HepG2 (cell line): ENCODE measurements around the gene TXNDC9. TPM values are rescaled to one million over a fixed set of nuclear protein-coding genes. Genes with fewer than 3 reads are reported as not detected.

ENCODE experiments used
- ARNT2 ChIP-seq: sonication (generic); formaldehyde crosslinking; IDR thresholded peaks from 2 replicates; pipeline ENCODE4 v1.8.0; 2022; ENCODE audit warnings: mild to moderate bottlenecking, low read depth, missing genetic modification reagents, moderate library complexity
- EZH2 ChIP-seq: conservative IDR thresholded peaks from 2 replicates; pipeline ENCODE4 v1.6.1; 2012; ENCODE audit warnings: mild to moderate bottlenecking, low read depth, low read length, moderate library complexity
- SNRNP70 ChIP-seq: fragments of 200-400 bp; formaldehyde crosslinking; IDR thresholded peaks from 2 replicates; pipeline ENCODE4 v1.6.1; 2017; ENCODE audit warnings: mild to moderate bottlenecking, low read depth, low read length, moderate library complexity
- ZFP62 ChIP-seq: sonication (generic); formaldehyde crosslinking; IDR thresholded peaks from 2 replicates; pipeline ENCODE4 v1.4.0; 2020; ENCODE audit warnings: missing genetic modification reagents
- ZMYM4 ChIP-seq: sonication (generic); formaldehyde crosslinking; IDR thresholded peaks from 2 replicates; pipeline ENCODE4 v1.8.1; 2023; ENCODE audit warnings: mild to moderate bottlenecking, missing genetic modification reagents
- ZNF264 ChIP-seq: sonication (generic); formaldehyde crosslinking; IDR thresholded peaks from 2 replicates; pipeline ENCODE4 v1.4.0; 2020; ENCODE audit warnings: missing genetic modification reagents
- ZNF335 ChIP-seq: sonication (generic); formaldehyde crosslinking; IDR thresholded peaks from 2 replicates; pipeline ENCODE4 v1.4.0; 2020; ENCODE audit warnings: missing genetic modification reagents
- ZNF407 ChIP-seq: sonication (generic); formaldehyde crosslinking; IDR thresholded peaks from one replicate; pipeline ENCODE4 v1.5.1; 2020; ENCODE audit warnings: mild to moderate bottlenecking, missing genetic modification reagents; ENCODE audit errors: not compliant biosample characterization
- ZNF660 ChIP-seq: sonication (generic); formaldehyde crosslinking; IDR thresholded peaks from 2 replicates; pipeline ENCODE4 v1.5.1; 2020; ENCODE audit warnings: mild to moderate bottlenecking, low read depth, missing genetic modification reagents, borderline replicate concordance
- ZNF878 ChIP-seq: sonication (generic); formaldehyde crosslinking; IDR thresholded peaks from 2 replicates; pipeline ENCODE4 v1.8.1; 2023; ENCODE audit warnings: mild to moderate bottlenecking, missing genetic modification reagents, moderate library complexity
- polyA plus RNA-seq, 8 experiments: library from polyadenylated mRNA; depleted of rRNA in 3 of 8; stranded (reverse) in 7 of 8; unstranded in 1 of 8; fragments of >200 nt; fragmentation: Illumina TruSeq in 4 of 8; extraction: Trizol in 4 of 8; gene quantifications; 2 replicates each; pipeline versions ENCODE4 v1.2.1 to v1.2.3, GENCODE V29; 2011 to 2016; ENCODE audit warnings: low read depth in 4 of 8, missing spikeins in 1 of 8, mixed read lengths in 1 of 8; ENCODE audit not compliant: insufficient read depth in 1 of 8
- total RNA-seq, 5 experiments: library from RNA; depleted of rRNA; stranded (reverse); fragments of >200 nt; fragmentation: Illumina TruSeq; extraction: Trizol; gene quantifications; 2 replicates each; pipeline ENCODE4 v1.2.3, GENCODE V29; 2016; ENCODE audit warnings: low read depth in 1 of 5
- TF ChIP-seq, protein P1 (sequence below): sonication (generic); formaldehyde crosslinking; IDR thresholded peaks from 2 replicates; pipeline ENCODE4 v1.5.1; 2020; ENCODE audit warnings: mild to moderate bottlenecking, missing genetic modification reagents, moderate library complexity
- TF ChIP-seq, protein P2 (sequence below): sonication (generic); formaldehyde crosslinking; IDR thresholded peaks from 2 replicates; pipeline ENCODE4 v1.4.0; 2020; ENCODE audit warnings: missing genetic modification reagents
- TF ChIP-seq, protein P3 (sequence below): sonication (generic); formaldehyde crosslinking; IDR thresholded peaks from 2 replicates; pipeline ENCODE4 v1.5.0; 2020; ENCODE audit warnings: missing genetic modification reagents

The TXNDC9 gene
- total and polyA plus RNA-seq, 2 of the 13 experiments (the other 11 are each of a cell fraction or from before 2014, with no cell fraction given) = 35.2 to 94.6 TPM

GRCh38 chr2:99337113-99338028 is 1.2 kb upstream of the TXNDC9 start, which contains the start of gene EIF5B (continued):
- TF ChIP-seq ARNT2 (peak; percentile 80), ZNF407 (CRISPR knock-in tag) (peak; percentile 68), ZNF264 (CRISPR knock-in tag) (peak; percentile 87), ZFP62 (peak; percentile 44; the same call in 1 of the 2 replicates), ZNF660 (no peak; the same call in 1 of the 2 replicates), ZMYM4 (CRISPR knock-in tag) (peak; percentile 99), ZNF335 (peak; percentile 49; the same call in 1 of the 2 replicates), ZNF878 (CRISPR knock-in tag) (no peak), EZH2 (no peak), SNRNP70 (no peak)
- TF ChIP-seq, protein P1, sequence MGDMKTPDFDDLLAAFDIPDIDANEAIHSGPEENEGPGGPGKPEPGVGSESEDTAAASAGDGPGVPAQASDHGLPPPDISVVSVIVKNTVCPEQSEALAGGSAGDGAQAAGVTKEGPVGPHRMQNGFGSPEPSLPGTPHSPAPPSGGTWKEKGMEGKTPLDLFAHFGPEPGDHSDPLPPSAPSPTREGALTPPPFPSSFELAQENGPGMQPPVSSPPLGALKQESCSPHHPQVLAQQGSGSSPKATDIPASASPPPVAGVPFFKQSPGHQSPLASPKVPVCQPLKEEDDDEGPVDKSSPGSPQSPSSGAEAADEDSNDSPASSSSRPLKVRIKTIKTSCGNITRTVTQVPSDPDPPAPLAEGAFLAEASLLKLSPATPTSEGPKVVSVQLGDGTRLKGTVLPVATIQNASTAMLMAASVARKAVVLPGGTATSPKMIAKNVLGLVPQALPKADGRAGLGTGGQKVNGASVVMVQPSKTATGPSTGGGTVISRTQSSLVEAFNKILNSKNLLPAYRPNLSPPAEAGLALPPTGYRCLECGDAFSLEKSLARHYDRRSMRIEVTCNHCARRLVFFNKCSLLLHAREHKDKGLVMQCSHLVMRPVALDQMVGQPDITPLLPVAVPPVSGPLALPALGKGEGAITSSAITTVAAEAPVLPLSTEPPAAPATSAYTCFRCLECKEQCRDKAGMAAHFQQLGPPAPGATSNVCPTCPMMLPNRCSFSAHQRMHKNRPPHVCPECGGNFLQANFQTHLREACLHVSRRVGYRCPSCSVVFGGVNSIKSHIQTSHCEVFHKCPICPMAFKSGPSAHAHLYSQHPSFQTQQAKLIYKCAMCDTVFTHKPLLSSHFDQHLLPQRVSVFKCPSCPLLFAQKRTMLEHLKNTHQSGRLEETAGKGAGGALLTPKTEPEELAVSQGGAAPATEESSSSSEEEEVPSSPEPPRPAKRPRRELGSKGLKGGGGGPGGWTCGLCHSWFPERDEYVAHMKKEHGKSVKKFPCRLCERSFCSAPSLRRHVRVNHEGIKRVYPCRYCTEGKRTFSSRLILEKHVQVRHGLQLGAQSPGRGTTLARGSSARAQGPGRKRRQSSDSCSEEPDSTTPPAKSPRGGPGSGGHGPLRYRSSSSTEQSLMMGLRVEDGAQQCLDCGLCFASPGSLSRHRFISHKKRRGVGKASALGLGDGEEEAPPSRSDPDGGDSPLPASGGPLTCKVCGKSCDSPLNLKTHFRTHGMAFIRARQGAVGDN (CRISPR knock-in tag) = peak; percentile 98
- TF ChIP-seq, protein P2, sequence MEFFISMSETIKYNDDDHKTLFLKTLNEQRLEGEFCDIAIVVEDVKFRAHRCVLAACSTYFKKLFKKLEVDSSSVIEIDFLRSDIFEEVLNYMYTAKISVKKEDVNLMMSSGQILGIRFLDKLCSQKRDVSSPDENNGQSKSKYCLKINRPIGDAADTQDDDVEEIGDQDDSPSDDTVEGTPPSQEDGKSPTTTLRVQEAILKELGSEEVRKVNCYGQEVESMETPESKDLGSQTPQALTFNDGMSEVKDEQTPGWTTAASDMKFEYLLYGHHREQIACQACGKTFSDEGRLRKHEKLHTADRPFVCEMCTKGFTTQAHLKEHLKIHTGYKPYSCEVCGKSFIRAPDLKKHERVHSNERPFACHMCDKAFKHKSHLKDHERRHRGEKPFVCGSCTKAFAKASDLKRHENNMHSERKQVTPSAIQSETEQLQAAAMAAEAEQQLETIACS (CRISPR knock-in tag) = peak; percentile 81
- TF ChIP-seq, protein P3, sequence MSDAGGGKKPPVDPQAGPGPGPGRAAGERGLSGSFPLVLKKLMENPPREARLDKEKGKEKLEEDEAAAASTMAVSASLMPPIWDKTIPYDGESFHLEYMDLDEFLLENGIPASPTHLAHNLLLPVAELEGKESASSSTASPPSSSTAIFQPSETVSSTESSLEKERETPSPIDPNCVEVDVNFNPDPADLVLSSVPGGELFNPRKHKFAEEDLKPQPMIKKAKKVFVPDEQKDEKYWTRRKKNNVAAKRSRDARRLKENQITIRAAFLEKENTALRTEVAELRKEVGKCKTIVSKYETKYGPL = no peak; the same call in 1 of the 2 replicates
